K562 (cell line): Measurements from ENCODE around the gene MXRA7. TPM values are rescaled to one million over a fixed set of nuclear protein-coding genes. Genes with fewer than 3 reads are reported as not detected.

Experiments used
- ARID1B ChIP-seq: fragments of 450-650 bp; IDR thresholded peaks from 2 replicates; pipeline ENCODE4 v1.6.1; 2016; ENCODE audit warnings: antibody characterized with exemption, mild to moderate bottlenecking, inconsistent platforms
- E2F8 ChIP-seq: fragments of 450-650 bp; IDR thresholded peaks from 2 replicates; pipeline ENCODE4 v1.7.1; 2018; ENCODE audit warnings: mild to moderate bottlenecking, low read depth; ENCODE audit not compliant: partially characterized antibody
- KHSRP ChIP-seq: fragments of 450-650 bp; IDR thresholded peaks from 2 replicates; pipeline ENCODE4 v1.6.1; 2017
- NBN ChIP-seq: fragments of 450-650 bp; IDR thresholded peaks from 2 replicates; pipeline ENCODE4 v1.6.1; 2016; ENCODE audit warnings: low read depth, mild to moderate bottlenecking
- NEUROD1 ChIP-seq: fragments of 150-350 bp; IDR thresholded peaks from 2 replicates; pipeline ENCODE4 v1.6.1; 2014; ENCODE audit warnings: borderline replicate concordance, low read length, low read depth; ENCODE audit not compliant: partially characterized antibody
- NR1H2 ChIP-seq: sonication (generic); formaldehyde crosslinking; IDR thresholded peaks from 2 replicates; pipeline ENCODE4 v1.4.0; 2020; ENCODE audit warnings: mild to moderate bottlenecking, missing genetic modification reagents
- NR2C2 ChIP-seq, 2 experiments: fragments of 200-800 bp in 1 of 2; sonication (Bioruptor generic) in 1 of 2; sonication (generic) in 1 of 2; formaldehyde crosslinking in 1 of 2; IDR thresholded peaks; 2 replicates each; pipeline versions ENCODE4 v1.6.1 to v1.8.0; 2016 to 2022; ENCODE audit warnings: mild to moderate bottlenecking in 1 of 2, missing compliant biosample characterization in 1 of 2, missing genetic modification characterization in 1 of 2, missing genetic modification reagents in 1 of 2
- PCBP2 ChIP-seq: fragments of 200-400 bp; formaldehyde crosslinking; IDR thresholded peaks from 2 replicates; pipeline ENCODE4 v1.6.1; 2018; ENCODE audit warnings: low read length, low read depth, mild to moderate bottlenecking, moderate library complexity; ENCODE audit not compliant: poor library complexity, severe bottlenecking
- PYGO2 ChIP-seq: fragments of 450-650 bp; IDR thresholded peaks from 2 replicates; pipeline ENCODE4 v1.6.1; 2016; ENCODE audit warnings: mild to moderate bottlenecking, missing genetic modification characterization, moderate library complexity, missing compliant biosample characterization
- RNF2 ChIP-seq: sonication (generic); IDR thresholded peaks from 2 replicates; pipeline ENCODE4 v1.6.1; 2016
- RUNX1 ChIP-seq: sonication (generic); IDR thresholded peaks from 2 replicates; pipeline ENCODE4 v1.6.1; 2016; ENCODE audit warnings: antibody characterized with exemption, low read depth
- TFAP4 ChIP-seq: sonication (generic); formaldehyde crosslinking; IDR thresholded peaks from 2 replicates; pipeline ENCODE4 v1.8.0; 2022; ENCODE audit warnings: missing genetic modification reagents, mild to moderate bottlenecking, moderate library complexity, borderline replicate concordance
- ZNF146 ChIP-seq: IDR thresholded peaks from one replicate; pipeline ENCODE4 v1.6.1; 2018; ENCODE audit warnings: missing compliant biosample characterization; ENCODE audit not compliant: unreplicated experiment
- ZNF512 ChIP-seq: IDR thresholded peaks from 2 replicates; pipeline ENCODE4 v1.6.1; 2016; ENCODE audit warnings: missing genetic modification characterization, missing compliant biosample characterization
- ZNF589 ChIP-seq: fragments of 200-800 bp; sonication (Bioruptor generic); IDR thresholded peaks from 2 replicates; pipeline ENCODE4 v1.6.1; 2016; ENCODE audit warnings: low read depth, missing genetic modification characterization, missing compliant biosample characterization
- polyA plus RNA-seq, 8 experiments: library from polyadenylated mRNA; depleted of rRNA in 4 of 8; stranded (reverse) in 5 of 8; unstranded in 3 of 8; fragments of >200 nt; fragmentation: Nextera tagmentation in 2 of 8; fragmentation: Illumina TruSeq in 1 of 8; extraction: Ambion mirVana in 2 of 8; extraction: Trizol in 1 of 8; gene quantifications; 2 replicates each; pipeline versions ENCODE4 v1.2.1 to v1.2.3, GENCODE V29; 2011 to 2014; ENCODE audit warnings: inconsistent platforms in 1 of 8, missing spikeins in 1 of 8
- total RNA-seq, 7 experiments: library from RNA; depleted of rRNA in 6 of 7; stranded (reverse); fragments of >200 nt in 6 of 7; fragmentation: Illumina TruSeq in 2 of 7; extraction: Trizol in 2 of 7; gene quantifications; 2 replicates each; pipeline versions ENCODE4 v1.2.1 to v1.2.3, GENCODE V29; 2011 to 2021; ENCODE audit warnings: low replicate concordance in 1 of 7
- TF ChIP-seq, protein P1 (sequence below): fragments of 450-650 bp; IDR thresholded peaks from 2 replicates; pipeline ENCODE4 v1.6.1; 2017; ENCODE audit warnings: antibody characterized with exemption
- TF ChIP-seq, protein P2 (sequence below): IDR thresholded peaks from 2 replicates; pipeline ENCODE4 v1.6.1; 2014; ENCODE audit warnings: antibody characterized with exemption

The MXRA7 gene
- total and polyA plus RNA-seq, 9 of the 15 experiments (the other 6 are each of a cell fraction or from before 2014, with no cell fraction given) = 2.6 to 38.4 (median 14.3) TPM

DNA sequence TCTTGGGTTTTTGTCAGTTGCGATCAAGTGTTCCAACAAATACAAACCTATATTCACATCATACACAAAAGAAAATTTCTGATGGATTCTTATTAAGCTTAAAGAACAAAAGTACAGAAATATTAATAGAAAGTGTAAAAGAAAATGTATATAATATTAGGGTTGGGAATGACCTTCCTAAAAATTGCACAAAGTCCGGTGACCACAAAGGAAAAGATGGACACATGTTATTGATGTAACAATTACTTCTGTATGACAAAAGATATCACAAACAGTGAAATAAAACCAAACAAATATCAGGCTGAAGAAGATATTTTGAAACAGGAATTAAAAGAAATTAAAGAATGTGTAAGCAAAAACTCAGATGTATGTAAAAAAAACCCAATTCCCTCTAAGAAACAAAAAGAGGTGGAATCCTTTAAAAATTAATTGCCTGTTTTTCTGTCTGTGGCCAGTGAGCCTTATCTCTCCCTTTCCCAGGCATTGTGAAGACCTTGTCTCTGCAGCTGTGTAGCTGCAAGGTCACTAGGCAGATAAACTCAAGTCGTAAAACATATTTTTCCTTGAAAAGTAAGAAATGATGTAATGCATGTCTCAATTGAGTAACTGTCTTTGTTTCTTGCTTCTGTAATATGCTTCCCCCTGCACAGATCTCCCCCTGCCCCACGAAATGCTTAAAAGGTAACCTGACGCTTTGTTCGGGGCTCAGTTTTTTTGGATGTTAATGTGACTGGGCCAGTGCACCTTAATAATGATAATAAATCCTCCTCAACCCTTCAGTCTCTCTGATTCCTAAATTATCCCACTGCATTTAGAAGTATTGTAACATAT lies 70.0 kb downstream of the MXRA7 start (continued):
- TF ChIP-seq KHSRP = peak; percentile 9; the same call in 1 of the 2 replicates
- TF ChIP-seq PCBP2 = no peak
- TF ChIP-seq RUNX1 = peak; percentile 50; the same call in 1 of the 2 replicates
- TF ChIP-seq, protein P1, sequence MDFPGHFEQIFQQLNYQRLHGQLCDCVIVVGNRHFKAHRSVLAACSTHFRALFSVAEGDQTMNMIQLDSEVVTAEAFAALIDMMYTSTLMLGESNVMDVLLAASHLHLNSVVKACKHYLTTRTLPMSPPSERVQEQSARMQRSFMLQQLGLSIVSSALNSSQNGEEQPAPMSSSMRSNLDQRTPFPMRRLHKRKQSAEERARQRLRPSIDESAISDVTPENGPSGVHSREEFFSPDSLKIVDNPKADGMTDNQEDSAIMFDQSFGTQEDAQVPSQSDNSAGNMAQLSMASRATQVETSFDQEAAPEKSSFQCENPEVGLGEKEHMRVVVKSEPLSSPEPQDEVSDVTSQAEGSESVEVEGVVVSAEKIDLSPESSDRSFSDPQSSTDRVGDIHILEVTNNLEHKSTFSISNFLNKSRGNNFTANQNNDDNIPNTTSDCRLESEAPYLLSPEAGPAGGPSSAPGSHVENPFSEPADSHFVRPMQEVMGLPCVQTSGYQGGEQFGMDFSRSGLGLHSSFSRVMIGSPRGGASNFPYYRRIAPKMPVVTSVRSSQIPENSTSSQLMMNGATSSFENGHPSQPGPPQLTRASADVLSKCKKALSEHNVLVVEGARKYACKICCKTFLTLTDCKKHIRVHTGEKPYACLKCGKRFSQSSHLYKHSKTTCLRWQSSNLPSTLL = no peak
- TF ChIP-seq ZNF589 (CRISPR knock-in tag) = peak; percentile 88
- TF ChIP-seq NEUROD1 = peak; percentile 84
- peak; percentile 22 for TF ChIP-seq E2F8
- peak; percentile 91 for TF ChIP-seq RNF2
- TF ChIP-seq ZNF146 = no peak
- TF ChIP-seq TFAP4 = peak; percentile 87
- TF ChIP-seq NBN = no peak
- TF ChIP-seq PYGO2 (tag) = peak; percentile 57; the same call in 1 of the 2 replicates
- TF ChIP-seq NR2C2 (CRISPR knock-in tag; IDR thresholded peaks at IDR 0.05) = no peak
- peak; percentile 67 for TF ChIP-seq NR2C2 (tag; IDR thresholded peaks at IDR 0.05)
- TF ChIP-seq NR1H2 (CRISPR knock-in tag) = no peak
- TF ChIP-seq ARID1B = peak; percentile 96
- 0 out of 2 replicates have a peak, but pooled peaks have one; percentile 17 for TF ChIP-seq ZNF512 (tag)
- TF ChIP-seq, protein P2, sequence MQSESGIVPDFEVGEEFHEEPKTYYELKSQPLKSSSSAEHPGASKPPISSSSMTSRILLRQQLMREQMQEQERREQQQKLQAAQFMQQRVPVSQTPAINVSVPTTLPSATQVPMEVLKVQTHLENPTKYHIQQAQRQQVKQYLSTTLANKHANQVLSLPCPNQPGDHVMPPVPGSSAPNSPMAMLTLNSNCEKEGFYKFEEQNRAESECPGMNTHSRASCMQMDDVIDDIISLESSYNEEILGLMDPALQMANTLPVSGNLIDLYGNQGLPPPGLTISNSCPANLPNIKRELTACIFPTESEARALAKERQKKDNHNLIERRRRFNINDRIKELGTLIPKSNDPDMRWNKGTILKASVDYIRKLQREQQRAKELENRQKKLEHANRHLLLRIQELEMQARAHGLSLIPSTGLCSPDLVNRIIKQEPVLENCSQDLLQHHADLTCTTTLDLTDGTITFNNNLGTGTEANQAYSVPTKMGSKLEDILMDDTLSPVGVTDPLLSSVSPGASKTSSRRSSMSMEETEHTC = peak; percentile 34; the same call in 1 of the 2 replicates
